Gastroesophageal sphincter (tissue), 4 donors: ENCODE measurements around the gene AMACR. TPM values are rescaled to one million over a fixed set of nuclear protein-coding genes. Genes with fewer than 3 reads are reported as not detected.

ENCODE experiments used
- ATAC-seq: fragments of 150-250 bp; one replicate; pipeline ENCODE4 v1.9.1; 2016; ENCODE audit warnings: mild to moderate bottlenecking, moderate library complexity
- H3K27ac ChIP-seq, 4 donors: fragments of 200-600 bp; sonication (generic) in 3 of 4; 1 replicate in 3 of 4; 2 replicates in 1 of 4; pipeline ENCODE4 v1.5.1; 2016 to 2019
- H3K27me3 ChIP-seq: fragments of 200-600 bp; sonication (generic); one replicate; pipeline ENCODE4 v1.5.1; 2019
- H3K36me3 ChIP-seq, 2 donors: fragments of 200-600 bp; sonication (generic); one replicate each; pipeline ENCODE4 v1.5.1; 2019; ENCODE audit warnings: control low read depth in 1 of 2
- H3K4me1 ChIP-seq, 3 donors: fragments of 200-600 bp; sonication (generic); 1 replicate in 2 of 3; 2 replicates in 1 of 3; pipeline ENCODE4 v1.5.1; 2016 to 2019; ENCODE audit warnings: control low read depth in 2 of 3
- H3K4me3 ChIP-seq, 2 donors: fragments of 200-600 bp; sonication (generic); one replicate each; pipeline ENCODE4 v1.5.1; 2019; ENCODE audit warnings: mild to moderate bottlenecking in 1 of 2, moderate library complexity in 1 of 2
- H3K9me3 ChIP-seq, 3 donors: fragments of 200-600 bp; sonication (generic); one replicate each; pipeline ENCODE4 v1.5.1; 2017 to 2019; ENCODE audit warnings: control low read depth in 2 of 3
- EP300 ChIP-seq: sonication (generic); formaldehyde crosslinking; IDR thresholded peaks from one replicate; pipeline ENCODE4 v1.6.1; 2017; ENCODE audit warnings: antibody characterized with exemption, mild to moderate bottlenecking
- POLR2A ChIP-seq, 2 donors: fragments of 450-650 bp; IDR thresholded peaks; one replicate each; pipeline ENCODE4 v1.6.1; 2017; ENCODE audit warnings: antibody characterized with exemption in 2 of 2, mild to moderate bottlenecking in 2 of 2, moderate library complexity in 1 of 2
- POLR2AphosphoS5 ChIP-seq: sonication (generic); formaldehyde crosslinking; IDR thresholded peaks from one replicate; pipeline ENCODE4 v1.6.1; 2017; ENCODE audit warnings: antibody characterized with exemption
- WGBS, 2 donors: methylation state at CpG; one replicate each; pipeline ENCODE4 v1.1.5; 2018; ENCODE audit warnings: low coverage in 1 of 2; 5-methylcytosine and 5-hydroxymethylcytosine counted together
- total RNA-seq, 4 donors: library from RNA; depleted of rRNA; stranded (reverse); fragments of >200 nt; gene quantifications; one replicate each; pipeline ENCODE4 v1.1.0, GENCODE V29; 2016
- TF ChIP-seq, protein P1 (sequence below), 4 experiments: fragments of 200-600 bp in 2 of 4; fragments of 450-650 bp in 2 of 4; sonication (generic) in 1 of 4; IDR thresholded peaks; one replicate each; pipeline ENCODE4 v1.5.1; 2017 to 2019; ENCODE audit warnings: antibody characterized with exemption in 4 of 4, mild to moderate bottlenecking in 2 of 4, moderate library complexity in 2 of 4

AMACR gene
- total RNA-seq, 4 donors from 2014 or later: 11.4 to 24.1 (median 16.3) TPM

GRCh38 chr5:33976307-33976706 lies 31.5 kb downstream of the AMACR start:
- peaks cover 0 to 15% (median 5%) of the 10 kb centered on the region in 3 donors for H3K4me1 ChIP-seq
- no peak for ATAC-seq
- WGBS, 2 donors: 15 to 33% methylated on average over 1 of the region's 1 CpG
- H3K9me3 ChIP-seq: no peaks in the 10 kb centered on the region
- H3K36me3 ChIP-seq: no peaks in the 10 kb centered on the region
- H3K27ac ChIP-seq: no peak overlapping the region
- H3K4me3 ChIP-seq: no peak overlapping the region
- TF ChIP-seq, protein P1, sequence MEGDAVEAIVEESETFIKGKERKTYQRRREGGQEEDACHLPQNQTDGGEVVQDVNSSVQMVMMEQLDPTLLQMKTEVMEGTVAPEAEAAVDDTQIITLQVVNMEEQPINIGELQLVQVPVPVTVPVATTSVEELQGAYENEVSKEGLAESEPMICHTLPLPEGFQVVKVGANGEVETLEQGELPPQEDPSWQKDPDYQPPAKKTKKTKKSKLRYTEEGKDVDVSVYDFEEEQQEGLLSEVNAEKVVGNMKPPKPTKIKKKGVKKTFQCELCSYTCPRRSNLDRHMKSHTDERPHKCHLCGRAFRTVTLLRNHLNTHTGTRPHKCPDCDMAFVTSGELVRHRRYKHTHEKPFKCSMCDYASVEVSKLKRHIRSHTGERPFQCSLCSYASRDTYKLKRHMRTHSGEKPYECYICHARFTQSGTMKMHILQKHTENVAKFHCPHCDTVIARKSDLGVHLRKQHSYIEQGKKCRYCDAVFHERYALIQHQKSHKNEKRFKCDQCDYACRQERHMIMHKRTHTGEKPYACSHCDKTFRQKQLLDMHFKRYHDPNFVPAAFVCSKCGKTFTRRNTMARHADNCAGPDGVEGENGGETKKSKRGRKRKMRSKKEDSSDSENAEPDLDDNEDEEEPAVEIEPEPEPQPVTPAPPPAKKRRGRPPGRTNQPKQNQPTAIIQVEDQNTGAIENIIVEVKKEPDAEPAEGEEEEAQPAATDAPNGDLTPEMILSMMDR (IDR thresholded peaks at IDR 0.05): no peak
- TF ChIP-seq POLR2A (IDR thresholded peaks at IDR 0.05): no peak
- no peaks in the 10 kb centered on the region for H3K27me3 ChIP-seq

DNA sequence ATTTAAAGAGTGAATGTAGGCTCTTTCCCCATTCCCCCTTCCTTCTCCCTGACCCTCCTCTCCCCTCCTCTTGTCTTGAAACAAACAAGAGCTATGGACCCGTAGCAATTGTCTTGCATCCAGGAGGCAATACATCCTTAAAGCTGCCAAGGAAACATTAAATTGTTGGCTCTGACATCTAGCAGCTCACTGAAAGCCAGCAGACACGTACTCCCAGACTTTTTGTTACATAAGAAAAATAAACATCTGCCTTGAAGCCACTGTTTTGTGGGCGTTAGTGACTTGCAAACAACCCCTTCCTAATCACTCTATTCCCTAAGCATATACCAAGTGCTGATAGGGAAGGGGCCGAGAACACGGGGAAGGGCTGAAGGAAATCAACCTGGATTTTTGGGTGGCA lies 32.0 kb downstream of the AMACR start:
- TF ChIP-seq POLR2A (IDR thresholded peaks at IDR 0.05): no peak
- TF ChIP-seq POLR2AphosphoS5: no peak
- no peak for TF ChIP-seq EP300
- TF ChIP-seq, protein P1 (IDR thresholded peaks at IDR 0.05): no peak
- Histone ChIP-seq H3K9me3 (no peaks in the 10 kb centered on the region), H3K4me1 (peaks cover 0 to 15% (median 5%) of the 10 kb centered on the region in 3 donors), H3K4me3 (no peak overlapping the region), H3K27ac (no peak overlapping the region), H3K36me3 (no peaks in the 10 kb centered on the region), H3K27me3 (no peaks in the 10 kb centered on the region)
- 6 to 23% methylated on average over 4 to 5 of the region's 5 CpGs for WGBS, 2 donors
- no peak for ATAC-seq

DNA sequence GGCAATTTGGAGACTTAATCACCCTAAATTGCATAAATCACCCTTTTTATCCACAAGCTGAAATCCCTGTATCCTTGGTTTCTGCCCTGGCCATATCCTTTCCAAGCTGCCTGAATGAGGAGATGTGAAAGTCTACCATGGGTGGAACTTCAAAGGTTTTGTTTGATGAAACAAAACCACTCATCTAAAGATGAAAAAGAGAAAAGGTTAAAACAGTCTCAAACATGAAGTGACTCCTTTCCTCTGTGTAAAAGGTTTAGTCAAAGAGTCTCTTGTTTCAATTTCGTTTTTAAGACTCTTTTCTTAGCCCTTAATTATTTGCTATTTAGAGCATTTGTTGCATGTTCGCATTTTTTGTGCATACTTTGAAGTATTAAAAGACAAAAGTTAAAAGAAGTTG lies 34.6 kb downstream of the AMACR start:
- no peak for ATAC-seq
- Histone ChIP-seq H3K27me3 (no peaks in the 10 kb centered on the region), H3K4me1 (peaks cover 0 to 25% (median 5%) of the 10 kb centered on the region in 3 donors), H3K27ac (no peak overlapping the region), H3K36me3 (no peaks in the 10 kb centered on the region), H3K4me3 (no peak overlapping the region), H3K9me3 (no peaks in the 10 kb centered on the region)
- WGBS, 2 donors: 72 to 78% methylated on average over 2 of the region's 2 CpGs
- TF ChIP-seq POLR2AphosphoS5 (no peak), POLR2A (IDR thresholded peaks at IDR 0.05) (no peak)
- TF ChIP-seq, protein P1 (IDR thresholded peaks at IDR 0.05): no peak

DNA sequence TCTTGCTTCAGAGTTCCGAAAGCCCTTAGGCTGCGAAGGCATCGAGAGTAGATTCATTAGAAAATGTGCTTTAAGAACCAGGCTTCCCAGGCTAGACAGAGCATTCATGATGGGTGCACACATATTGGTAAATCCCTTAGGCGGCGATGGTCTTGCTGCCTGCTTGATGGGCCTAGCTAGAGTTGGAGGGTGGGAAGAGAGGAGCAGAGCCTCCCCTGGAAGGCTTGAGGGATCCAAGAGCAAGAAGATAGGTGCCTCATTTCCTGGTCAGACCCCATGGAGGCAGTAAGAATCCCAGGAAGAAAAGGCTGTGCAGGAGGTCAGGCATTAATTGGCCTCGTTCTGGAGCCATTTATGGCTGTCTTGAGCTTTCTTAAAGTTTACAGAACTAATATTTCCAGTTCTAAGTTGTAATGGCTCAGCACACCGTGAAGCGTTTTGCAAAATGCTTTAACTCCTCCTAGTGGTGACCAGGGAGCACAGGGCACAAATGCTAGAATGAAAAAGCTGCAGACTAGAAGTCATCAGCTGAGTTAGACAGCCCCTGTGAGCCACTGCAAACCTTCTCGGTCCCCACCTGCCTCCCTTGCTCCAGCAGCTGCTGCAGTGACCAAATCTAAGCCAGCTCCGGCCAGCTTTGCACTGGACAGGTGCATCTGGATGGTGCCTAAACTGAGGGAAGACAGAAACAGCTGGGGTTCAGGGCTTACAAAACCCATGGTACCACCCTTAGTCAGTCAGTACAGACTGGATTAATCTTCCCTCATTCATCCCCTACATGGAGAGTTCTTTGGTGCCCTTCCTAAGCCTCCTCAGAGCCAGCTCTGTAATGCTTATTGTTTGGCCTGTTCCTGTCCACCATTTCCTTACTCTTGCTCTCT lies 38.0 kb downstream of the AMACR start:
- Histone ChIP-seq H3K27ac (no peak overlapping the region), H3K4me3 (no peak overlapping the region), H3K36me3 (no peaks in the 10 kb centered on the region), H3K27me3 (no peaks in the 10 kb centered on the region), H3K9me3 (no peaks in the 10 kb centered on the region), H3K4me1 (peaks cover 0 to 13% (median 0%) of the 10 kb centered on the region in 3 donors)
- no peak for ATAC-seq
- WGBS, 2 donors: 45 to 63% methylated on average over 8 to 10 of the region's 10 CpGs
- TF ChIP-seq, protein P1 (IDR thresholded peaks at IDR 0.05): peak; percentile 24 to 81 (median 49)
- TF ChIP-seq EP300 (no peak), POLR2A (IDR thresholded peaks at IDR 0.05) (no peak)
